ENCODE measurements around the gene UNC79. TPM values are rescaled to one million over a fixed set of nuclear protein-coding genes. Genes with fewer than 3 reads are reported as not detected.

UNC79 gene
- total and polyA plus RNA-seq, 10 of the 15 experiments (the other 5 are each of a cell fraction or from before 2014, with no cell fraction given): 0.04 to 0.29 (median 0.14) TPM

DNA sequence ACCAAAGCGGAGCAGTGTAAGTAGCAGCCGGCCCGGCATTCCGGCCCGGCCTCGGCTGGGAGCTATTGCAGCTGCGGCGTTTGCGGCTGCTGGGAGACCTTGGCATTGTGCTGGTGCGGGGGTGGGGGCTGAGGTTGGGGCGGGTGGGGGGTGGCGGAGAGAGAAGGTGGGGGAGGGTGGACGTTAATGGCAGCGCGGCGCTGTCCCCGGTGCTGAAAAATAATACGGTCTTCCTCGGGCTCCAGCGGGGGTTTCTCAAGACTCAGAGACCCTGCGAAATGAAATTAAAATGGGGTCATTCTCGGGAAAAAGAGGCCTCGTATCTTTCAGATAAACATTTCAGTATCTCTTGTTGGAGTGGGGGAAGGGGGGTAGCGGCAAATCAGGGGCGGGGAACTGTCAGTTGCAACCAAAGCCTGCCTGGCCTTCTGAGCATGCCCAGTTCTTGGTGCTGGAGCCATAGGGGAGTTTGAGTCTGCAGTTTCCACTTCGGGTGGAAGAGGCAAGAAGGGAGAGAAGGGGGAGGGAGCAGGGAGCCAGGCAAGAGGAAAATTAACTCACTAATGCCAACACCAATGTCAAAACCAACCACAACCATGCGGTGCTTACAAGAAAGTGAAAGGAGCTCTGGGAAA lies 414 bp downstream of the UNC79 start:
- DNase-seq (ENCODE audit: low read depth, low spot score) (no peak), FAIRE-seq (no peak), ATAC-seq (no peak)
- ChIA-PET RAD21 (ENCODE audit: unreplicated experiment) (no interaction called here), SMC1A (ENCODE audit: uncharacterized antibody, unreplicated experiment) (no interaction called here), CTCF (no interaction called here), POLR2A (no interaction called here)
- no peak for TF ChIP-seq SIX5 (IDR thresholded peaks at IDR 0.05; ENCODE audit: low read depth, low read length, severe bottlenecking)
- no peak for TF ChIP-seq NFYB (IDR thresholded peaks at IDR 0.05; ENCODE audit: insufficient read depth, low read depth, low read length)
- no peak for TF ChIP-seq BHLHE40 (IDR thresholded peaks at IDR 0.05; ENCODE audit: borderline replicate concordance in 1 of 2, low read depth in 2 of 2, low read length in 1 of 2)
- TF ChIP-seq, protein P1, sequence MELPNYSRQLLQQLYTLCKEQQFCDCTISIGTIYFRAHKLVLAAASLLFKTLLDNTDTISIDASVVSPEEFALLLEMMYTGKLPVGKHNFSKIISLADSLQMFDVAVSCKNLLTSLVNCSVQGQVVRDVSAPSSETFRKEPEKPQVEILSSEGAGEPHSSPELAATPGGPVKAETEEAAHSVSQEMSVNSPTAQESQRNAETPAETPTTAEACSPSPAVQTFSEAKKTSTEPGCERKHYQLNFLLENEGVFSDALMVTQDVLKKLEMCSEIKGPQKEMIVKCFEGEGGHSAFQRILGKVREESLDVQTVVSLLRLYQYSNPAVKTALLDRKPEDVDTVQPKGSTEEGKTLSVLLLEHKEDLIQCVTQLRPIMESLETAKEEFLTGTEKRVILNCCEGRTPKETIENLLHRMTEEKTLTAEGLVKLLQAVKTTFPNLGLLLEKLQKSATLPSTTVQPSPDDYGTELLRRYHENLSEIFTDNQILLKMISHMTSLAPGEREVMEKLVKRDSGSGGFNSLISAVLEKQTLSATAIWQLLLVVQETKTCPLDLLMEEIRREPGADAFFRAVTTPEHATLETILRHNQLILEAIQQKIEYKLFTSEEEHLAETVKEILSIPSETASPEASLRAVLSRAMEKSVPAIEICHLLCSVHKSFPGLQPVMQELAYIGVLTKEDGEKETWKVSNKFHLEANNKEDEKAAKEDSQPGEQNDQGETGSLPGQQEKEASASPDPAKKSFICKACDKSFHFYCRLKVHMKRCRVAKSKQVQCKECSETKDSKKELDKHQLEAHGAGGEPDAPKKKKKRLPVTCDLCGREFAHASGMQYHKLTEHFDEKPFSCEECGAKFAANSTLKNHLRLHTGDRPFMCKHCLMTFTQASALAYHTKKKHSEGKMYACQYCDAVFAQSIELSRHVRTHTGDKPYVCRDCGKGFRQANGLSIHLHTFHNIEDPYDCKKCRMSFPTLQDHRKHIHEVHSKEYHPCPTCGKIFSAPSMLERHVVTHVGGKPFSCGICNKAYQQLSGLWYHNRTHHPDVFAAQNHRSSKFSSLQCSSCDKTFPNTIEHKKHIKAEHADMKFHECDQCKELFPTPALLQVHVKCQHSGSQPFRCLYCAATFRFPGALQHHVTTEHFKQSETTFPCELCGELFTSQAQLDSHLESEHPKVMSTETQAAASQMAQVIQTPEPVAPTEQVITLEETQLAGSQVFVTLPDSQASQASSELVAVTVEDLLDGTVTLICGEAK (IDR thresholded peaks at IDR 0.05; ENCODE audit: borderline replicate concordance): no peak
- TF ChIP-seq, protein P2, sequence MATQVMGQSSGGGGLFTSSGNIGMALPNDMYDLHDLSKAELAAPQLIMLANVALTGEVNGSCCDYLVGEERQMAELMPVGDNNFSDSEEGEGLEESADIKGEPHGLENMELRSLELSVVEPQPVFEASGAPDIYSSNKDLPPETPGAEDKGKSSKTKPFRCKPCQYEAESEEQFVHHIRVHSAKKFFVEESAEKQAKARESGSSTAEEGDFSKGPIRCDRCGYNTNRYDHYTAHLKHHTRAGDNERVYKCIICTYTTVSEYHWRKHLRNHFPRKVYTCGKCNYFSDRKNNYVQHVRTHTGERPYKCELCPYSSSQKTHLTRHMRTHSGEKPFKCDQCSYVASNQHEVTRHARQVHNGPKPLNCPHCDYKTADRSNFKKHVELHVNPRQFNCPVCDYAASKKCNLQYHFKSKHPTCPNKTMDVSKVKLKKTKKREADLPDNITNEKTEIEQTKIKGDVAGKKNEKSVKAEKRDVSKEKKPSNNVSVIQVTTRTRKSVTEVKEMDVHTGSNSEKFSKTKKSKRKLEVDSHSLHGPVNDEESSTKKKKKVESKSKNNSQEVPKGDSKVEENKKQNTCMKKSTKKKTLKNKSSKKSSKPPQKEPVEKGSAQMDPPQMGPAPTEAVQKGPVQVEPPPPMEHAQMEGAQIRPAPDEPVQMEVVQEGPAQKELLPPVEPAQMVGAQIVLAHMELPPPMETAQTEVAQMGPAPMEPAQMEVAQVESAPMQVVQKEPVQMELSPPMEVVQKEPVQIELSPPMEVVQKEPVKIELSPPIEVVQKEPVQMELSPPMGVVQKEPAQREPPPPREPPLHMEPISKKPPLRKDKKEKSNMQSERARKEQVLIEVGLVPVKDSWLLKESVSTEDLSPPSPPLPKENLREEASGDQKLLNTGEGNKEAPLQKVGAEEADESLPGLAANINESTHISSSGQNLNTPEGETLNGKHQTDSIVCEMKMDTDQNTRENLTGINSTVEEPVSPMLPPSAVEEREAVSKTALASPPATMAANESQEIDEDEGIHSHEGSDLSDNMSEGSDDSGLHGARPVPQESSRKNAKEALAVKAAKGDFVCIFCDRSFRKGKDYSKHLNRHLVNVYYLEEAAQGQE (IDR thresholded peaks at IDR 0.05; ENCODE audit: low read depth, low read length): peak; percentile 73
- TF ChIP-seq SP1 (IDR thresholded peaks at IDR 0.05; ENCODE audit: low read depth, low read length): no peak
- no peak for TF ChIP-seq BRCA1 (IDR thresholded peaks at IDR 0.05; ENCODE audit: low read depth, low read length)
- no peak for TF ChIP-seq NRF1 (conservative IDR thresholded peaks at IDR 0.05; ENCODE audit: low read depth, low read length)
- TF ChIP-seq, protein P3, sequence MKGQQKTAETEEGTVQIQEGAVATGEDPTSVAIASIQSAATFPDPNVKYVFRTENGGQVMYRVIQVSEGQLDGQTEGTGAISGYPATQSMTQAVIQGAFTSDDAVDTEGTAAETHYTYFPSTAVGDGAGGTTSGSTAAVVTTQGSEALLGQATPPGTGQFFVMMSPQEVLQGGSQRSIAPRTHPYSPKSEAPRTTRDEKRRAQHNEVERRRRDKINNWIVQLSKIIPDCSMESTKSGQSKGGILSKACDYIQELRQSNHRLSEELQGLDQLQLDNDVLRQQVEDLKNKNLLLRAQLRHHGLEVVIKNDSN (IDR thresholded peaks at IDR 0.05; ENCODE audit: borderline replicate concordance, extremely low read length, insufficient read depth, low read depth, low read length): no peak
- TF ChIP-seq SMAD5 (IDR thresholded peaks at IDR 0.05; ENCODE audit: low read depth): no peak
- TF ChIP-seq YY1 (IDR thresholded peaks at IDR 0.05; ENCODE audit: low read depth, low read length): peak; percentile 20; the same call in 1 of the 2 replicates
- Histone ChIP-seq H3K9ac (ENCODE audit: control insufficient read depth, insufficient read depth, low read length) (no peak overlapping the region), H3K27me3 (replicated peaks in 1 of 2; ENCODE audit: control insufficient read depth in 2 of 2, insufficient read depth in 2 of 2, low read length in 1 of 2) (peaks cover 0 to 5% of the 10 kb centered on the region in 2 experiments; a peak in 3 of 4 replicates), H3K4me1 (ENCODE audit: control insufficient read depth, insufficient read depth, low read length) (no peaks in the 10 kb centered on the region), H4K20me1 (ENCODE audit: control insufficient read depth, insufficient read depth) (no peaks in the 10 kb centered on the region), H3K4me3 (no peak overlapping the region), H3K79me2 (ENCODE audit: control insufficient read depth, insufficient read depth, low read length) (no peaks in the 10 kb centered on the region), H3K36me3 (ENCODE audit: control insufficient read depth in 2 of 2, insufficient read depth in 2 of 2, low read length in 1 of 2) (no peaks in the 10 kb centered on the region), H3K9me3 (replicated peaks; ENCODE audit: control insufficient read depth, insufficient read depth, low read length) (no peaks in the 10 kb centered on the region; the same call in 1 of the 3 replicates), H3K27ac (ENCODE audit: control insufficient read depth, insufficient read depth) (no peak overlapping the region), H2AFZ (ENCODE audit: control insufficient read depth, low read depth, low read length) (no peak overlapping the region), H3K4me2 (ENCODE audit: control insufficient read depth, insufficient read depth) (no peak overlapping the region)
- in situ Hi-C loops (cut with MboI) (no loop called here), intact Hi-C loops (cut with micrococcal nuclease; ENCODE audit: unreplicated experiment) (no loop called here)
- BruUV-seq (replicated peaks): no TSS peak
- 42% methylated on average over 12 of the region's 27 CpGs for WGBS (ENCODE audit: insufficient coverage, insufficient replicate concordance, low lambda C conversion rate, missing lambda C conversion rate)
